IMR-90 (cell line): ENCODE results near the gene COL5A1. TPM values are rescaled to one million over a fixed set of nuclear protein-coding genes. Genes with fewer than 3 reads are reported as not detected.

Source experiments
- ATAC-seq: fragments of 200-7000 bp; cut with Tn5 transposase; 2 replicates; pipeline ENCODE4 v1.9.1; 2020; ENCODE audit warnings: low read depth, mild to moderate bottlenecking, moderate library complexity
- BruUV-seq: library from RNA; stranded (reverse); fragments of 400-500 nt; replicated peaks from 2 replicates; lab custom pipeline; 2021; lab: Mats Ljungman, UMichigan
- CTCF ChIA-PET: fragments of 300-600 bp; formaldehyde crosslinking; extraction: SDS; loops from one replicate; lab custom pipeline; 2021; ENCODE audit warnings: antibody characterized with exemption; lab: Yijun Ruan, JAX
- POLR2A ChIA-PET: fragments of 300-600 bp; sonication (Branson Sonifier 250); formaldehyde crosslinking; loops from one replicate; lab custom pipeline; 2022; ENCODE audit warnings: antibody characterized with exemption; ENCODE audit not compliant: unreplicated experiment; lab: Charles Lee
- DNase-seq: peaks from one replicate; pipeline ENCODE4 v3.0.0; 2013
- H2AFZ ChIP-seq: replicated peaks from 2 replicates; pipeline ENCODE3; 2013; ENCODE audit warnings: low read length, mild to moderate bottlenecking; ENCODE audit not compliant: poor library complexity
- H2AK5ac ChIP-seq: 2 replicates; pipeline ENCODE4 v1.6.1; 2013; ENCODE audit warnings: low read depth, low read length, inconsistent platforms
- H2AK9ac ChIP-seq: replicated peaks from 2 replicates; pipeline ENCODE3; 2013; ENCODE audit warnings: mild to moderate bottlenecking, low read depth, low read length, moderate library complexity; ENCODE audit not compliant: poor library complexity
- H2BK120ac ChIP-seq: 2 replicates; pipeline ENCODE4 v1.6.1; 2013; ENCODE audit warnings: low read depth, low read length, inconsistent platforms
- H2BK15ac ChIP-seq: 3 replicates; pipeline ENCODE4 v1.6.1; 2013; ENCODE audit warnings: low read depth, low read length, inconsistent platforms
- H2BK20ac ChIP-seq: 2 replicates; pipeline ENCODE4 v1.6.1; 2013; ENCODE audit warnings: low read depth, mild to moderate bottlenecking, inconsistent platforms, low read length, moderate library complexity
- H2BK5ac ChIP-seq: 2 replicates; pipeline ENCODE4 v1.6.1; 2013; ENCODE audit warnings: mild to moderate bottlenecking, low read depth, low read length, inconsistent platforms; ENCODE audit not compliant: poor library complexity, severe bottlenecking
- H3K14ac ChIP-seq: replicated peaks from 2 replicates; pipeline ENCODE4 v1.6.1; 2013; ENCODE audit warnings: low read depth, low read length, inconsistent platforms
- H3K18ac ChIP-seq: 2 replicates; pipeline ENCODE4 v1.6.1; 2013; ENCODE audit warnings: low read depth, low read length, control low read depth
- H3K23ac ChIP-seq: 2 replicates; pipeline ENCODE4 v1.6.1; 2013; ENCODE audit warnings: low read depth, low read length, inconsistent platforms
- H3K27ac ChIP-seq: 2 replicates; pipeline ENCODE4 v1.5.1; 2013; ENCODE audit warnings: mild to moderate bottlenecking, control low read depth, low read length; ENCODE audit not compliant: insufficient read depth
- H3K27me3 ChIP-seq: 2 replicates; pipeline ENCODE4 v1.6.1; 2013; ENCODE audit warnings: low read length; ENCODE audit not compliant: control insufficient read depth, insufficient read depth
- H3K36me3 ChIP-seq: 2 replicates; pipeline ENCODE4 v1.6.1; 2013; ENCODE audit warnings: low read length, mixed read lengths; ENCODE audit not compliant: control insufficient read depth, insufficient read depth
- H3K4ac ChIP-seq: 2 replicates; pipeline ENCODE4 v1.6.1; 2013; ENCODE audit warnings: low read depth, low read length, inconsistent platforms
- H3K4me1 ChIP-seq: 2 replicates; pipeline ENCODE4 v1.6.1; 2013; ENCODE audit warnings: low read length, mixed read lengths; ENCODE audit not compliant: control insufficient read depth, insufficient read depth
- H3K4me2 ChIP-seq: 2 replicates; pipeline ENCODE4 v1.6.1; 2013; ENCODE audit warnings: low read depth, mild to moderate bottlenecking, control low read depth, low read length, moderate library complexity
- H3K4me3 ChIP-seq: 2 replicates; pipeline ENCODE4 v1.5.1; 2013; ENCODE audit warnings: low read depth, mild to moderate bottlenecking, control low read depth, low read length, moderate library complexity; ENCODE audit not compliant: insufficient read depth
- H3K56ac ChIP-seq: 2 replicates; pipeline ENCODE4 v1.6.1; 2013; ENCODE audit warnings: low read length, inconsistent platforms; ENCODE audit not compliant: insufficient read depth; ENCODE audit errors: extremely low read depth
- H3K79me1 ChIP-seq, 2 experiments: 2 replicates each; pipeline ENCODE4 v1.6.1; 2013; ENCODE audit warnings: low read length in 2 of 2, inconsistent platforms in 1 of 2, low read depth in 1 of 2
- H3K9ac ChIP-seq: 2 replicates; pipeline ENCODE4 v1.6.1; 2013; ENCODE audit warnings: low read depth, low read length, control low read depth
- H3K9me1 ChIP-seq: 2 replicates; pipeline ENCODE4 v1.6.1; 2013; ENCODE audit warnings: low read length, inconsistent platforms; ENCODE audit not compliant: insufficient read depth
- H3K9me3 ChIP-seq: 2 replicates; pipeline ENCODE4 v1.6.1; 2013; ENCODE audit warnings: low read length; ENCODE audit not compliant: control insufficient read depth, insufficient read depth
- H4K20me1 ChIP-seq: 2 replicates; pipeline ENCODE4 v1.6.1; 2013; ENCODE audit warnings: low read length, inconsistent platforms; ENCODE audit not compliant: insufficient read depth
- H4K5ac ChIP-seq: 2 replicates; pipeline ENCODE4 v1.6.1; 2013; ENCODE audit warnings: mild to moderate bottlenecking, low read depth, low read length, control low read depth
- H4K8ac ChIP-seq, 2 experiments: 2 replicates each; pipeline ENCODE4 v1.6.1; 2013; ENCODE audit warnings: low read depth in 2 of 2, low read length in 2 of 2, control low read depth in 1 of 2, inconsistent platforms in 1 of 2
- H4K91ac ChIP-seq: 2 replicates; pipeline ENCODE4 v1.6.1; 2013; ENCODE audit warnings: low read depth, low read length, inconsistent platforms; ENCODE audit not compliant: insufficient read depth
- BHLHE40 ChIP-seq: fragments of 150-350 bp; IDR thresholded peaks from 2 replicates; pipeline ENCODE4 v1.6.1; 2016; ENCODE audit warnings: mild to moderate bottlenecking, low read depth, low read length
- CEBPB ChIP-seq: IDR thresholded peaks from 2 replicates; pipeline ENCODE4 v1.6.1; 2012; ENCODE audit warnings: low read depth, low read length, improper control_type of control experiment
- CHD1 ChIP-seq: IDR thresholded peaks from 2 replicates; pipeline ENCODE4 v1.6.1; 2012; ENCODE audit warnings: low read depth, low read length, improper control_type of control experiment
- FOS ChIP-seq: fragments of 150-350 bp; IDR thresholded peaks from 2 replicates; pipeline ENCODE4 v1.6.1; 2016; ENCODE audit warnings: low read depth, low read length
- MAZ ChIP-seq: IDR thresholded peaks from 2 replicates; pipeline ENCODE4 v1.6.1; 2012; ENCODE audit warnings: low read depth, mild to moderate bottlenecking, low read length, improper control_type of control experiment, moderate library complexity, borderline replicate concordance
- NFE2L2 ChIP-seq: fragments of 150-350 bp; IDR thresholded peaks from 2 replicates; pipeline ENCODE4 v1.6.1; 2016; ENCODE audit warnings: low read depth, mild to moderate bottlenecking, low read length
- POLR2A ChIP-seq: IDR thresholded peaks from 2 replicates; pipeline ENCODE4 v1.6.1; 2012; ENCODE audit warnings: mild to moderate bottlenecking, low read depth, low read length
- RAD21 ChIP-seq: IDR thresholded peaks from 2 replicates; pipeline ENCODE4 v1.6.1; 2012; ENCODE audit warnings: low read length, improper control_type of control experiment
- SMC3 ChIP-seq: fragments of 150-350 bp; IDR thresholded peaks from 2 replicates; pipeline ENCODE4 v1.6.1; 2016; ENCODE audit warnings: low read depth, mild to moderate bottlenecking, antibody characterized with exemption, low read length, moderate library complexity
- WGBS, 2 experiments: methylation state at CpG; one replicate each; pipeline versions ENCODE4 v1.1.5 to v1.1.7; 2013; ENCODE audit warnings: missing lambda C conversion rate in 2 of 2; ENCODE audit not compliant: insufficient read length in 1 of 2; ENCODE audit errors: extremely low coverage in 2 of 2; 5-methylcytosine and 5-hydroxymethylcytosine counted together
- dilution Hi-C: fragments of 300-500 bp; cut with HindIII; formaldehyde crosslinking; loops from one replicate; pipeline ENCODE4 v1.14.3; 2018; ENCODE audit warnings: low sequenced_read_pairs; ENCODE audit not compliant: unreplicated experiment
- in situ Hi-C: fragments of 300-500 bp; cut with MboI; formaldehyde crosslinking; loops from 3 replicates; pipeline ENCODE4 v1.14.3; 2019; ENCODE audit warnings: low sequenced_read_pairs, inconsistent platforms, mixed read lengths
- intact Hi-C: fragments of 100-400 bp; cut with micrococcal nuclease; formaldehyde crosslinking; loops from 2 replicates; pipeline ENCODE4 v1.10.0; 2022
- polyA plus RNA-seq, 3 experiments: library from polyadenylated mRNA; depleted of rRNA; stranded (reverse); fragments of >200 nt; gene quantifications; 2 replicates each; pipeline ENCODE4 v1.2.3, GENCODE V29; 2012; ENCODE audit warnings: low replicate concordance in 1 of 3
- total RNA-seq: library from RNA; depleted of rRNA; stranded (reverse); fragments of >200 nt; gene quantifications from 2 replicates; pipeline ENCODE4 v1.2.3, GENCODE V29; 2012
- TF ChIP-seq, protein P1 (sequence below): fragments of 150-350 bp; IDR thresholded peaks from 2 replicates; pipeline ENCODE4 v1.6.1; 2017; ENCODE audit warnings: mild to moderate bottlenecking, antibody characterized with exemption, low read length, low read depth
- TF ChIP-seq, protein P2 (sequence below): conservative IDR thresholded peaks from 2 replicates; pipeline ENCODE4 v1.5.1; 2012; ENCODE audit warnings: mild to moderate bottlenecking, low read depth, low read length, improper control_type of control experiment

Gene COL5A1
- total and polyA plus RNA-seq, 2 of the 4 experiments (the other 2 are of a cell fraction) = 19.2 to 173 TPM

DNA sequence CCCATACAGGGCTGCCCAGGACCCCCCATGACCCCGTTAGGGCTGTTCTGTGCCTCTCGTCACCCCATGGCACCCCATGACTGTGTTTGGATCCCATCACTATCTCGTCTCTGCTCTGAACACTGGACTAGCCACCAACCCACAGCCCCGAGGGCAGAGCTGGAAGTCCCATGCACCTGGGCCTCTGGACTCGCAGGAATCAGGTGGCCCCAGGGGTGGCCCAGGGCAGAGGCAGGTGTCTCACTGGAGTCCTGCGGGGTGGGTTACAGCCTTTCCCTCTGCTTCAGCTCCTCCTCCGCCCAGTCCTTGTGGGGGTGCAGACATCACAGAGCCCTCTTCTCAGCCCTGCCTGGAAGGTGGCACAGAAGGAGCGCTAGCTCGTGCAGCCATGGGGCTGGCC is 79.7 kb downstream of the COL5A1 start:
- in situ Hi-C loops (no loop called here), intact Hi-C loops (no loop called here), dilution Hi-C loops (no loop called here)
- Histone ChIP-seq H3K14ac (no peak overlapping the region), H3K9me3 (no peaks in the 10 kb centered on the region), H2BK20ac (no peak overlapping the region), H2AK5ac (no peak overlapping the region), H3K9me1 (peaks cover 36% of the 10 kb centered on the region), H2BK5ac (no peak overlapping the region), H3K56ac (no peak overlapping the region), H4K5ac (no peak overlapping the region), H3K4me2 (no peak overlapping the region), H3K9ac (no peak overlapping the region), H3K18ac (no peak overlapping the region), H2AK9ac (no peak overlapping the region), H3K36me3 (peaks cover 69% of the 10 kb centered on the region), H4K91ac (no peak overlapping the region), H3K27ac (no peak overlapping the region), H4K20me1 (peaks cover 100% of the 10 kb centered on the region), H3K27me3 (no peaks in the 10 kb centered on the region), H2BK120ac (no peak overlapping the region), H3K4me3 (no peak overlapping the region), H3K23ac (no peak overlapping the region), H3K79me1 (peaks cover 46 to 99% of the 10 kb centered on the region in 2 experiments), H3K4ac (no peak overlapping the region), H3K4me1 (peaks cover 20% of the 10 kb centered on the region), H4K8ac (no peak overlapping the region), H2BK15ac (no peak overlapping the region), H2AFZ (no peak overlapping the region)
- ChIA-PET POLR2A (no interaction called here), CTCF (no interaction called here)
- WGBS, 2 experiments = 94% methylated on average over 6 of the region's 9 CpGs; no CpG with 5 or more reads in 1 of the 2 experiments
- DNase-seq (no peak), ATAC-seq (no peak)
- TF ChIP-seq FOS = no peak
- no peak for TF ChIP-seq SMC3
- no peak for TF ChIP-seq CHD1
- TF ChIP-seq, protein P1, sequence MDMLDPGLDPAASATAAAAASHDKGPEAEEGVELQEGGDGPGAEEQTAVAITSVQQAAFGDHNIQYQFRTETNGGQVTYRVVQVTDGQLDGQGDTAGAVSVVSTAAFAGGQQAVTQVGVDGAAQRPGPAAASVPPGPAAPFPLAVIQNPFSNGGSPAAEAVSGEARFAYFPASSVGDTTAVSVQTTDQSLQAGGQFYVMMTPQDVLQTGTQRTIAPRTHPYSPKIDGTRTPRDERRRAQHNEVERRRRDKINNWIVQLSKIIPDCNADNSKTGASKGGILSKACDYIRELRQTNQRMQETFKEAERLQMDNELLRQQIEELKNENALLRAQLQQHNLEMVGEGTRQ = no peak
- no peak for TF ChIP-seq CEBPB
- TF ChIP-seq NFE2L2 = no peak
- no peak for TF ChIP-seq RAD21
- TF ChIP-seq, protein P2, sequence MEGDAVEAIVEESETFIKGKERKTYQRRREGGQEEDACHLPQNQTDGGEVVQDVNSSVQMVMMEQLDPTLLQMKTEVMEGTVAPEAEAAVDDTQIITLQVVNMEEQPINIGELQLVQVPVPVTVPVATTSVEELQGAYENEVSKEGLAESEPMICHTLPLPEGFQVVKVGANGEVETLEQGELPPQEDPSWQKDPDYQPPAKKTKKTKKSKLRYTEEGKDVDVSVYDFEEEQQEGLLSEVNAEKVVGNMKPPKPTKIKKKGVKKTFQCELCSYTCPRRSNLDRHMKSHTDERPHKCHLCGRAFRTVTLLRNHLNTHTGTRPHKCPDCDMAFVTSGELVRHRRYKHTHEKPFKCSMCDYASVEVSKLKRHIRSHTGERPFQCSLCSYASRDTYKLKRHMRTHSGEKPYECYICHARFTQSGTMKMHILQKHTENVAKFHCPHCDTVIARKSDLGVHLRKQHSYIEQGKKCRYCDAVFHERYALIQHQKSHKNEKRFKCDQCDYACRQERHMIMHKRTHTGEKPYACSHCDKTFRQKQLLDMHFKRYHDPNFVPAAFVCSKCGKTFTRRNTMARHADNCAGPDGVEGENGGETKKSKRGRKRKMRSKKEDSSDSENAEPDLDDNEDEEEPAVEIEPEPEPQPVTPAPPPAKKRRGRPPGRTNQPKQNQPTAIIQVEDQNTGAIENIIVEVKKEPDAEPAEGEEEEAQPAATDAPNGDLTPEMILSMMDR = no peak
- TF ChIP-seq POLR2A = no peak
- TF ChIP-seq BHLHE40 = no peak
- TF ChIP-seq MAZ = no peak
- no TSS peak for BruUV-seq
